PC-9 (cell line): ENCODE measurements around the gene SNX32. TPM values are rescaled to one million over a fixed set of nuclear protein-coding genes. Genes with fewer than 3 reads are reported as not detected.

Experiments used
- BruUV-seq: library from RNA; stranded (reverse); fragments of 400-500 nt; replicated peaks from 2 replicates; lab custom pipeline; 2021; lab: Mats Ljungman, UMichigan
- CTCF ChIA-PET: fragments of 300-600 bp; sonication (Branson Sonifier 250); formaldehyde crosslinking; loops from one replicate; lab custom pipeline; 2022; ENCODE audit warnings: antibody characterized with exemption; lab: Charles Lee
- POLR2A ChIA-PET: fragments of 300-600 bp; sonication (Branson Sonifier 250); formaldehyde crosslinking; loops from one replicate; lab custom pipeline; 2022; ENCODE audit warnings: antibody characterized with exemption; ENCODE audit not compliant: unreplicated experiment; lab: Charles Lee
- DNase-seq, 2 experiments: peaks; one replicate each; pipeline versions ENCODE4 v3.0.0 to v3.0.0-alpha.2; 2015 to 2022; ENCODE audit warnings: mixed read lengths in 1 of 2
- H2AFZ ChIP-seq: fragments of 200-600 bp; sonication (generic); 2 replicates; pipeline ENCODE4 v1.8.1; 2017; ENCODE audit warnings: antibody characterized with exemption
- H3F3A ChIP-seq: fragments of 200-600 bp; sonication (generic); 2 replicates; pipeline ENCODE4 v1.8.1; 2017; ENCODE audit warnings: antibody characterized with exemption, mild to moderate bottlenecking, low read depth; ENCODE audit not compliant: insufficient read depth
- H3K27ac ChIP-seq: fragments of 200-600 bp; sonication (generic); 2 replicates; pipeline ENCODE4 v1.6.1; 2016; ENCODE audit warnings: mixed run types
- H3K27me3 ChIP-seq: fragments of 200-600 bp; sonication (generic); 2 replicates; pipeline ENCODE4 v1.6.1; 2016; ENCODE audit warnings: low read depth, mixed run types; ENCODE audit not compliant: insufficient read depth
- H3K36me3 ChIP-seq: fragments of 200-600 bp; sonication (generic); 2 replicates; pipeline ENCODE4 v1.6.1; 2016; ENCODE audit warnings: low read depth, mixed run types
- H3K4me1 ChIP-seq: fragments of 200-600 bp; sonication (generic); replicated peaks from 2 replicates; pipeline ENCODE4 v1.6.1; 2016; ENCODE audit warnings: mixed run types; ENCODE audit not compliant: insufficient read depth
- H3K4me2 ChIP-seq: fragments of 200-600 bp; sonication (generic); 2 replicates; pipeline ENCODE4 v1.6.1; 2017; ENCODE audit warnings: mixed run types
- H3K4me3 ChIP-seq: fragments of 200-600 bp; sonication (generic); 2 replicates; pipeline ENCODE4 v1.6.1; 2016; ENCODE audit warnings: mixed run types
- H3K79me2 ChIP-seq: fragments of 200-600 bp; sonication (generic); 2 replicates; pipeline ENCODE4 v1.6.1; 2017; ENCODE audit warnings: low read depth, mixed run types
- H3K9me2 ChIP-seq: fragments of 200-600 bp; sonication (generic); 2 replicates; pipeline ENCODE4 v1.8.1; 2017; ENCODE audit warnings: mild to moderate bottlenecking; ENCODE audit not compliant: insufficient read depth
- H3K9me3 ChIP-seq: fragments of 200-600 bp; sonication (generic); 2 replicates; pipeline ENCODE4 v1.8.1; 2016; ENCODE audit warnings: low read depth; ENCODE audit not compliant: insufficient read depth
- H4K20me1 ChIP-seq: fragments of 200-600 bp; sonication (generic); 2 replicates; pipeline ENCODE4 v1.8.1; 2017; ENCODE audit not compliant: insufficient read depth
- EZH2 ChIP-seq: fragments of 200-600 bp; sonication (generic); IDR thresholded peaks from 2 replicates; pipeline ENCODE4 v1.8.0; 2017; ENCODE audit warnings: antibody characterized with exemption, low read depth
- intact Hi-C: fragments of 100-400 bp; cut with micrococcal nuclease; formaldehyde crosslinking; loops from one replicate; pipeline ENCODE4 v1.10.0; 2022; ENCODE audit not compliant: unreplicated experiment
- total RNA-seq: library from RNA; stranded (reverse); gene quantifications from 2 replicates; pipeline ENCODE4 v1.2.3, GENCODE V29; 2021
- TF ChIP-seq, protein P1 (sequence below): fragments of 200-600 bp; sonication (generic); conservative IDR thresholded peaks from 2 replicates; pipeline ENCODE4 v1.6.1; 2017; ENCODE audit warnings: mixed run types, antibody characterized with exemption, mild to moderate bottlenecking, moderate library complexity

The SNX32 gene
- total RNA-seq, 1 experiment from 2014 or later, result not detected

GRCh38 chr11:65860278-65861164, 26.8 kb downstream of the SNX32 start, which contains the start of gene MUS81:
Gene MUS81, plus strand, starts transcription at chr11:65860433. Its CDS starts 321 bp downstream, at chr11:65860754.
- no TSS peak for BruUV-seq
- peak within 1 kb of the TSS; percentile 79 for H3K27ac ChIP-seq

DNA sequence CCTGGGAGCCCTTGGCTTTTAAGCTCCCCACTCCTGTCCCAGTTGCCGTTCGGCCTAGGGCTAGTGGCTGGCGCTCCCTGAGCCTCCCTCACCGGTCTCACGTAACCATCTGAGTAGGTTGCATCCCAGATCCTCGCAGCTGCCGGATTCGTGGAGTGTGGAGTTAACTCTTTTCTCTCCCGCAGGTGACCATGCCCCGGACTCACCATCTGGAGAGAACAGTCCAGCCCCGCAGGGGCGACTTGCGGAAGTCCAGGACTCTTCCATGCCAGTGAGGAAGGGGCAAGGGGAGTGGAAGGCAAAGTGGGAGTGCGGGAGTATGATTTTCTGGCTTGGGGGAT, 27.4 kb downstream of the SNX32 start:
- no peak for TF ChIP-seq EZH2
- TF ChIP-seq, protein P1, sequence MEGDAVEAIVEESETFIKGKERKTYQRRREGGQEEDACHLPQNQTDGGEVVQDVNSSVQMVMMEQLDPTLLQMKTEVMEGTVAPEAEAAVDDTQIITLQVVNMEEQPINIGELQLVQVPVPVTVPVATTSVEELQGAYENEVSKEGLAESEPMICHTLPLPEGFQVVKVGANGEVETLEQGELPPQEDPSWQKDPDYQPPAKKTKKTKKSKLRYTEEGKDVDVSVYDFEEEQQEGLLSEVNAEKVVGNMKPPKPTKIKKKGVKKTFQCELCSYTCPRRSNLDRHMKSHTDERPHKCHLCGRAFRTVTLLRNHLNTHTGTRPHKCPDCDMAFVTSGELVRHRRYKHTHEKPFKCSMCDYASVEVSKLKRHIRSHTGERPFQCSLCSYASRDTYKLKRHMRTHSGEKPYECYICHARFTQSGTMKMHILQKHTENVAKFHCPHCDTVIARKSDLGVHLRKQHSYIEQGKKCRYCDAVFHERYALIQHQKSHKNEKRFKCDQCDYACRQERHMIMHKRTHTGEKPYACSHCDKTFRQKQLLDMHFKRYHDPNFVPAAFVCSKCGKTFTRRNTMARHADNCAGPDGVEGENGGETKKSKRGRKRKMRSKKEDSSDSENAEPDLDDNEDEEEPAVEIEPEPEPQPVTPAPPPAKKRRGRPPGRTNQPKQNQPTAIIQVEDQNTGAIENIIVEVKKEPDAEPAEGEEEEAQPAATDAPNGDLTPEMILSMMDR, result no peak
- intact Hi-C loops, result no loop called here
- ChIA-PET CTCF (interaction anchor here (0.6 to 2.4 kb wide), 4 partner anchors 11 to 149 kb away, joined by 3 to 24 read pairs (median 4); partner anchors contain the start of genes FIBP and KAT5), POLR2A (interaction anchor here (0.6 kb wide), 2 partner anchors 10 to 52 kb away, joined by 3 to 10 read pairs; no protein-coding TSS in a partner anchor)
- Histone ChIP-seq H3K27me3 (no peaks in the 10 kb centered on the region), H3K36me3 (peaks cover 30% of the 10 kb centered on the region), H3K4me3 (peak overlapping the region; percentile 96), H3K27ac (peak overlapping the region; percentile 79), H2AFZ (peak overlapping the region; percentile 92), H3K79me2 (peaks cover 42% of the 10 kb centered on the region), H3K4me1 (peaks cover 16% of the 10 kb centered on the region), H4K20me1 (peaks cover 14% of the 10 kb centered on the region), H3K9me2 (no peaks in the 10 kb centered on the region), H3F3A (peaks cover 36% of the 10 kb centered on the region), H3K9me3 (no peaks in the 10 kb centered on the region), H3K4me2 (peak overlapping the region; percentile 88)
- BruUV-seq, result no TSS peak
- DNase-seq, result peak in 1 of 2 experiments; percentile 34

More at GRCh38 chr11:65860278-65861164, 26.8 kb downstream of the SNX32 start, which contains the start of gene MUS81:
- POLR2A ChIA-PET, result interaction anchor here (0.5 to 1.9 kb wide), 11 partner anchors 11 to 353 kb away, joined by 3 to 29 read pairs (median 6); partner anchors contain the start of genes CCDC85B and FIBP
- peak within 1 kb of the TSS; percentile 88 for H3K4me2 ChIP-seq
- peaks cover 48% of the 10 kb centered on the region for H3K79me2 ChIP-seq
- H3K9me3 ChIP-seq, result no peaks in the 10 kb centered on the region
- peak within 1 kb of the TSS; percentile 92 for H2AFZ ChIP-seq
- intact Hi-C loops, result no loop called here
- peaks cover 38% of the 10 kb centered on the region for H3F3A ChIP-seq
- no peaks in the 10 kb centered on the region for H3K27me3 ChIP-seq
- CTCF ChIA-PET, result interaction anchor here (0.6 to 2.4 kb wide), 9 partner anchors 12 to 149 kb away, joined by 3 to 24 read pairs (median 4); partner anchors contain the start of genes BANF1, CCDC85B, FIBP and KAT5
- peak within 1 kb of the TSS; percentile 96 for H3K4me3 ChIP-seq
- peaks cover 36% of the 10 kb centered on the region for H3K36me3 ChIP-seq
- DNase-seq, result peak; percentile 95 to 99
- H3K9me2 ChIP-seq, result no peaks in the 10 kb centered on the region
- H3K4me1 ChIP-seq, result peaks cover 21% of the 10 kb centered on the region
- TF ChIP-seq, protein P1, result peak; percentile 99
- no peak for TF ChIP-seq EZH2
- peaks cover 20% of the 10 kb centered on the region for H4K20me1 ChIP-seq

- DNase-seq, result peak in 1 of 2 experiments; percentile 33
- no peaks in the 10 kb centered on the region for H3K9me3 ChIP-seq
- peaks cover 8% of the 10 kb centered on the region for H4K20me1 ChIP-seq
- H3K4me3 ChIP-seq, result peak overlapping the region; percentile 96
- no peak for TF ChIP-seq EZH2
- TF ChIP-seq, protein P1, result no peak
- peak overlapping the region; percentile 88 for H3K4me2 ChIP-seq
- intact Hi-C loops, result no loop called here
- H3F3A ChIP-seq, result peaks cover 35% of the 10 kb centered on the region
- peaks cover 13% of the 10 kb centered on the region for H3K4me1 ChIP-seq
- H3K79me2 ChIP-seq, result peaks cover 37% of the 10 kb centered on the region
- ChIA-PET CTCF (interaction anchor here (0.6 to 1.0 kb wide), 2 partner anchors 23 to 149 kb away, joined by 3 to 5 read pairs; partner anchors contain the start of gene KAT5), POLR2A (no interaction called here)
- peaks cover 24% of the 10 kb centered on the region for H3K36me3 ChIP-seq
- H3K9me2 ChIP-seq, result no peaks in the 10 kb centered on the region
- peak overlapping the region; percentile 92; the same call in 1 of the 2 replicates for H2AFZ ChIP-seq
- H3K27me3 ChIP-seq, result no peaks in the 10 kb centered on the region
- peak overlapping the region; percentile 79 for H3K27ac ChIP-seq
- no TSS peak for BruUV-seq
Measured at GRCh38 chr11:65861533-65862183, 27.9 kb downstream of the SNX32 start.
